ENCODE data around the gene FAM241A. TPM values are rescaled to one million over a fixed set of nuclear protein-coding genes. Genes with fewer than 3 reads are reported as not detected.
"Not testable (repeated sequence)": the region's sequence is repeated elsewhere in the genome, so short reads cannot be mapped to it uniquely, and the experiment has no call there.

The FAM241A gene
- total RNA-seq, 1 donor from 2014 or later, result 6.7 TPM

- DNase-seq (ENCODE audit: low spot score), result no peak
- intact Hi-C loops (cut with DNase I), result no loop called here
Measured at GRCh38 chr4:112168719-112169500, 23.7 kb downstream of the FAM241A start.

- intact Hi-C loops (cut with DNase I), result no loop called here
- DNase-seq (ENCODE audit: low spot score), result no peak
Measured at GRCh38 chr4:112170451-112170993, 25.3 kb downstream of the FAM241A start.

- DNase-seq (ENCODE audit: low spot score); intact Hi-C loops (cut with DNase I): not testable (repeated sequence)
Measured at GRCh38 chr4:112171051-112171763, 26.0 kb downstream of the FAM241A start.

GRCh38 chr4:112172180-112172579, 26.9 kb downstream of the FAM241A start:
- intact Hi-C loops (cut with DNase I), result no loop called here
- no peak for DNase-seq (ENCODE audit: low spot score)

- DNase-seq (ENCODE audit: low spot score), result no peak
- intact Hi-C loops (cut with DNase I), result no loop called here
Measured at GRCh38 chr4:112173593-112174558, 28.6 kb downstream of the FAM241A start.

GRCh38 chr4:112175840-112176239, 30.6 kb downstream of the FAM241A start:
- intact Hi-C loops (cut with DNase I), result no loop called here
- DNase-seq (ENCODE audit: low spot score), result no peak

GRCh38 chr4:112176596-112176995, 31.3 kb downstream of the FAM241A start:
- intact Hi-C loops (cut with DNase I), result no loop called here
- no peak for DNase-seq (ENCODE audit: low spot score)

GRCh38 chr4:112178741-112179140, 33.5 kb downstream of the FAM241A start:
- intact Hi-C loops (cut with DNase I); DNase-seq (ENCODE audit: low spot score): not testable (repeated sequence)

GRCh38 chr4:112181358-112182000, 36.2 kb downstream of the FAM241A start:
- no peak for DNase-seq (ENCODE audit: low spot score)

GRCh38 chr4:112182604-112183003, 37.4 kb downstream of the FAM241A start:
- DNase-seq (ENCODE audit: low spot score), result no peak
- intact Hi-C loops (cut with DNase I), result no loop called here

More at GRCh38 chr4:112181358-112182000, 36.2 kb downstream of the FAM241A start:
- intact Hi-C loops (cut with DNase I), result no loop called here

GRCh38 chr4:112183252-112183651, 38.0 kb downstream of the FAM241A start:
- DNase-seq (ENCODE audit: low spot score), result no peak
- intact Hi-C loops (cut with DNase I), result no loop called here

- intact Hi-C loops (cut with DNase I), result no loop called here
Measured at GRCh38 chr4:112184438-112184837, 39.2 kb downstream of the FAM241A start.

GRCh38 chr4:112185334-112185733, 40.1 kb downstream of the FAM241A start:
- intact Hi-C loops (cut with DNase I), result no loop called here
- no peak for DNase-seq (ENCODE audit: low spot score)

More at GRCh38 chr4:112184438-112184837, 39.2 kb downstream of the FAM241A start:
- DNase-seq (ENCODE audit: low spot score), result no peak

- DNase-seq (ENCODE audit: low spot score), result no peak
- intact Hi-C loops (cut with DNase I), result no loop called here
Measured at GRCh38 chr4:112185740-112186670, 40.8 kb downstream of the FAM241A start.

GRCh38 chr4:112189754-112190153, 44.5 kb downstream of the FAM241A start:
- intact Hi-C loops (cut with DNase I), result no loop called here
- DNase-seq (ENCODE audit: low spot score), result no peak

- intact Hi-C loops (cut with DNase I), result no loop called here
- no peak for DNase-seq (ENCODE audit: low spot score)
Measured at GRCh38 chr4:112190684-112191083, 45.4 kb downstream of the FAM241A start.

- no peak for DNase-seq (ENCODE audit: low spot score)
- intact Hi-C loops (cut with DNase I), result no loop called here
Measured at GRCh38 chr4:112196461-112196860, 51.2 kb downstream of the FAM241A start.

- DNase-seq (ENCODE audit: low spot score), result no peak
- intact Hi-C loops (cut with DNase I), result no loop called here
Measured at GRCh38 chr4:112199041-112199440, 53.8 kb downstream of the FAM241A start.
